ENCODE data around the gene SIAE. TPM values are rescaled to one million over a fixed set of nuclear protein-coding genes. Genes with fewer than 3 reads are reported as not detected.
"Not testable (repeated sequence)": the region's sequence is repeated elsewhere in the genome, so short reads cannot be mapped to it uniquely, and the experiment has no call there.

Gene SIAE
- total RNA-seq, 4 donors from 2014 or later: 6.6 to 8.9 (median 7.7) TPM

- Histone ChIP-seq H3K4me3 (no peak overlapping the region), H3K27ac (no peak overlapping the region), H3K27me3 (peaks cover 24% of the 10 kb centered on the region), H3K36me3 (no peaks in the 10 kb centered on the region), H3K9me3 (no peaks in the 10 kb centered on the region), H3K4me1 (no peaks in the 10 kb centered on the region)
- no peak for TF ChIP-seq POLR2A (IDR thresholded peaks at IDR 0.05)
- no peak for TF ChIP-seq POLR2AphosphoS5 (IDR thresholded peaks at IDR 0.05)
- no peak for TF ChIP-seq EP300 (IDR thresholded peaks at IDR 0.05)
- no peak for TF ChIP-seq CTCF (IDR thresholded peaks at IDR 0.05)
- 45% methylated on average over 3 of the region's 3 CpGs for WGBS
- no peak for DNase-seq (ENCODE audit: low spot score in 2 of 2)
These were observed 61.5 kb downstream of the SIAE start for GRCh38 chr11:124612045-124612444.

DNA sequence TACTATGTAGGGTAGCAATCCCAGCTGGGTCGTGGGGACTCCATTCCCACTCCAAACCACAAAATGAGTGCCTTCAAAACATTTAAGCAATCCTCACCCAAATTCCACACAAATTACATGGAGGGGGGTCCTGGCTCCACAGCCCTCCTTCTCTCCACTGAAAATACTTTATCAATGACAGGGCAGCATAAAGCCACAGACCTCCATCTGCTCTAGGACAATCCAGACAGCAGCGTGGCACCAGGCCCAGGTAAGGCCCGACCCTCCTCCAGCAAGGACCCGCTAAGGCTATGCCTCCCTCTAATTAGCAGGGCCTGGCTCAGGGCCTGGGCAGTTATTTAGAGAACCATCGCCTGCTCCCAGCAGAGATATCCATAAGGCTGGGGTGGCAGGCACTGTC lies 62.5 kb downstream of the SIAE start, which contains the start of gene PANX3:
PANX3 (plus strand) TSS at position 365 of the 400 bp plus-strand sequence. CDS start 129 bp downstream, outside the sequence.
- no peak for TF ChIP-seq EP300 (IDR thresholded peaks at IDR 0.05)
- no peak for TF ChIP-seq CTCF (IDR thresholded peaks at IDR 0.05)
- no peak for TF ChIP-seq POLR2AphosphoS5 (IDR thresholded peaks at IDR 0.05)
- no peak for TF ChIP-seq POLR2A (IDR thresholded peaks at IDR 0.05)
- H3K27ac ChIP-seq: no peak within 1 kb of the TSS
- DNase-seq (ENCODE audit: low spot score in 2 of 2): no peak
- H3K27me3 ChIP-seq: peaks cover 18% of the 10 kb centered on the region
- H3K36me3 ChIP-seq: no peaks in the 10 kb centered on the region
- no peak within 1 kb of the TSS for H3K4me3 ChIP-seq
- no peaks in the 10 kb centered on the region for H3K9me3 ChIP-seq
- no peaks in the 10 kb centered on the region for H3K4me1 ChIP-seq
- 74% methylated on average over 5 of the region's 5 CpGs for WGBS

DNA sequence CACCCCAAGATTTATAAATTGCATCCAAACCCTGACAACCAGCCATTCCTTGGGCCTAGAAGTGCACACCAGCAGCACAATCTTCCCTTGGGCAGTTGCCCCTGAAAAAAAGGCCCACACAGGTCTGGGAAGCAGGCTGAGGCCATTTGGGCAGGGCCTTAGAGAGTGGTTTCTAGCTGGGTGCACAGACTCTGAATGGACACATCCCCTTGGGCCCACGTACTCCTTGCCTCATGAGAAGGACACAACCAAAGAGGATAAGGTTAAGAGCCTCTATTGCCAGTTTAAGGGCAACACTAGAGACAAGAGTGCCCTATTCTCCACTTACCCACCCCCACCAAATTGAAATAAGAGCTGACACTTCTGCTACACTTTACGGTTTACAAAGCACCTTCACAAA lies 63.2 kb downstream of the SIAE start:
- Histone ChIP-seq H3K27me3 (peaks cover 18% of the 10 kb centered on the region), H3K9me3 (no peaks in the 10 kb centered on the region), H3K4me1 (no peaks in the 10 kb centered on the region), H3K4me3 (no peak overlapping the region), H3K27ac (no peak overlapping the region), H3K36me3 (no peaks in the 10 kb centered on the region)
- 94% methylated on average over 2 of the region's 2 CpGs for WGBS
- DNase-seq (ENCODE audit: low spot score in 2 of 2): no peak
- no peak for TF ChIP-seq CTCF (IDR thresholded peaks at IDR 0.05)
- TF ChIP-seq POLR2A (IDR thresholded peaks at IDR 0.05): no peak
- TF ChIP-seq POLR2AphosphoS5 (IDR thresholded peaks at IDR 0.05): no peak
- TF ChIP-seq EP300 (IDR thresholded peaks at IDR 0.05): no peak

DNA sequence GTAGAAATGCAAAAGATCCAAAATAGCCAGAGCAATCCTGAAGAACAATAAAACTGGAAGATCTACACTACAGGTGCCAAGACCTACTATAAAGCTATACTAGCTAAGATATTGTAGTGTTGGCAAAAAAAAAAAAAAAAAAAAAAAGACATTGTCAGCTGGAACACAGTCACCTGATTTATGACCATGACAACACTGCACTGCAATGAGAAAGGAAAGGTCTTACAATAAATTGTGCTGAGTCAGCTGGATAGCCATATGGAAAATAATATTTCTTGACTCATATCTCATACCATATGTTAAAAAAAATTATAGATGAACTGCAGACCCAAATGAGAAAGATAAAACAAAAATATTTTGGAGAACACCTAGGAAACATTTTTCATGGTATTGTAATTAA lies 65.4 kb downstream of the SIAE start:
- Histone ChIP-seq H3K4me1 (no peaks in the 10 kb centered on the region), H3K36me3 (no peaks in the 10 kb centered on the region), H3K4me3 (no peak overlapping the region), H3K27ac (no peak overlapping the region), H3K27me3 (peaks cover 3% of the 10 kb centered on the region), H3K9me3 (no peaks in the 10 kb centered on the region)
- TF ChIP-seq POLR2AphosphoS5 (IDR thresholded peaks at IDR 0.05) (no peak), EP300 (IDR thresholded peaks at IDR 0.05) (no peak), POLR2A (IDR thresholded peaks at IDR 0.05) (no peak), CTCF (IDR thresholded peaks at IDR 0.05) (no peak)
- DNase-seq (ENCODE audit: low spot score in 2 of 2): no peak

DNA sequence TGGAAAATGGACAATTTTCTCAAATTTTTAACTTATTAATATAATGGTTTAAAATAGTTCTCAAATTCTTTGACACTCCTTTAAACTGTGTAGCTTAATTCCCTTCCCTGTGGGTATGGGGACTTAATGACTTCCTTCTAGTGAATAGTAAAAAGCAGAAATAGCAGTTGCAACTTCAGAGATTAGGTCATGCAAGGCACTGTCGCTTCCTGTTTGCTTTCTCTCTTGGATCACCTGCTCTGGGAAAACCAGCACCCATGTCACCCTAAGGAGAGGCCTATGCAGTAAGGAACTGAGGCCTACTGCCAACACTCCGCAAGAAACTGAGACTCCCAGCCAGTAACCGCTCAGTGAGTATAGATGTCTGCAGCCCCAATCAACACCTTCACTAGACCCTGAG lies 67.8 kb downstream of the SIAE start:
- Histone ChIP-seq H3K36me3 (no peaks in the 10 kb centered on the region), H3K9me3 (no peaks in the 10 kb centered on the region), H3K27ac (no peak overlapping the region), H3K4me1 (no peaks in the 10 kb centered on the region), H3K27me3 (no peaks in the 10 kb centered on the region), H3K4me3 (no peak overlapping the region)
- 83% methylated on average over 3 of the region's 3 CpGs for WGBS
- no peak for DNase-seq (ENCODE audit: low spot score in 2 of 2)
- TF ChIP-seq POLR2AphosphoS5 (IDR thresholded peaks at IDR 0.05): no peak
- TF ChIP-seq EP300 (IDR thresholded peaks at IDR 0.05): no peak
- TF ChIP-seq CTCF (IDR thresholded peaks at IDR 0.05): no peak
- no peak for TF ChIP-seq POLR2A (IDR thresholded peaks at IDR 0.05)

DNA sequence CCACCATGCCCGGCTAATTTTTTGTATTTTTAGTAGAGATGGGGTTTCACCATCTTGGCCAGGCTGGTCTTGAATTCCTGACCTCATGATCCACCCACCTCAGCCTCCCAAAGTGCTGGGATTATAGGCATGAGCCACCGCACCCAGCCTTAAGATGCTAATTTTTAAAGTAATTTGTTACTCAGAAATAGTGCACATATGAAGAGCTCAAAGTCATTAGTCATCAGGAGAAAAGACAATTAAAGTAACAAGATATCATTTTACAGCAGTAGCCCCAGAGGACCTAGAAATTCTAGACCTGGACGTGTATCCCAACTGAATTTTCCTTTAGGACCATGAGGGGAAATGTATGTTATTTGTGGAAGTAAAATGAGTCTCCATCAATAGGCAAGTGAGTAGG lies 70.8 kb downstream of the SIAE start:
- WGBS: 76% methylated on average over 3 of the region's 3 CpGs
- H3K27me3 ChIP-seq; H3K4me3 ChIP-seq; H3K9me3 ChIP-seq; H3K27ac ChIP-seq; H3K4me1 ChIP-seq; DNase-seq (ENCODE audit: low spot score in 2 of 2); H3K36me3 ChIP-seq: not testable (repeated sequence)

Data from suprapubic skin (tissue), 4 donors.